DND-41 (cell line): ENCODE results near the gene VWA2.

Experiments used
- CTCF ChIP-seq: IDR thresholded peaks from 2 replicates; pipeline ENCODE4 v1.5.1; 2012; ENCODE audit warnings: borderline replicate concordance, low read length, moderate library complexity, mild to moderate bottlenecking; ENCODE audit not compliant: poor library complexity, severe bottlenecking; ENCODE audit errors: extremely low read depth
- EZH2 ChIP-seq: IDR thresholded peaks from 3 replicates; pipeline ENCODE4 v1.6.1; 2012; ENCODE audit warnings: borderline replicate concordance, low read depth, mild to moderate bottlenecking, moderate library complexity, low read length, inconsistent platforms; ENCODE audit not compliant: severe bottlenecking

- TF ChIP-seq CTCF (no peak), EZH2 (no peak)
Observed at GRCh38 chr10:114261076-114261475, 22.0 kb downstream of the VWA2 start.
